Measurements from ENCODE around the gene MRO.
"Not testable (repeated sequence)": the region's sequence is repeated elsewhere in the genome, so short reads cannot be mapped to it uniquely, and the experiment has no call there.

MRO gene

GRCh38 chr18:50819728-50820378, at the start of gene MRO:
Gene MRO, minus strand, starts transcription at chr18:50820016. Its CDS starts 10,616 bp downstream, at chr18:50809400.
- peak; percentile 16 for DNase-seq (ENCODE audit: low spot score)

DNA sequence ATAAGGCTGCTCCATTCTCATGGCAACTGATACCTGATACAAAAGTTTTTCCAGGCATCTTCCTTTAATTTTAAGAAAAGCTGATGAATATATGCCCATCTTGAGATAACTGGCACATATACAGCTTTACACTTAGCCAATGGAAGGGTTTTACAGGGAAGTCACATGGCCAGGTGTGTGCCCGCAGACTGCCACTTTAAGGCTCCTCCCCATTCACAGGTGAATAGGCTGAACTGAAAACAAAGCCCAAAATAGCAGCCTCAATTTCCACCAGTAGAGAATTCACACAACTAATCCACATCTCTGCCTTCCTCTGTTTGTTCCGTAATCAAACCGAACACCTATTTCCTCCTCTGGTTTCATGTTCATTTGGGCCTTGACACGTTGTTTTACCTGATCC, 49.3 kb upstream of the MRO start:
- DNase-seq (ENCODE audit: low spot score), result no peak

- DNase-seq (ENCODE audit: low spot score), result no peak
Observed at GRCh38 chr18:50866765-50867164, 46.9 kb upstream of the MRO start.

- no peak for DNase-seq (ENCODE audit: low spot score)
Observed at GRCh38 chr18:50863840-50864375, 44.1 kb upstream of the MRO start.

- DNase-seq (ENCODE audit: low spot score), result no peak
Observed at GRCh38 chr18:50862401-50862800, 42.6 kb upstream of the MRO start.

DNA sequence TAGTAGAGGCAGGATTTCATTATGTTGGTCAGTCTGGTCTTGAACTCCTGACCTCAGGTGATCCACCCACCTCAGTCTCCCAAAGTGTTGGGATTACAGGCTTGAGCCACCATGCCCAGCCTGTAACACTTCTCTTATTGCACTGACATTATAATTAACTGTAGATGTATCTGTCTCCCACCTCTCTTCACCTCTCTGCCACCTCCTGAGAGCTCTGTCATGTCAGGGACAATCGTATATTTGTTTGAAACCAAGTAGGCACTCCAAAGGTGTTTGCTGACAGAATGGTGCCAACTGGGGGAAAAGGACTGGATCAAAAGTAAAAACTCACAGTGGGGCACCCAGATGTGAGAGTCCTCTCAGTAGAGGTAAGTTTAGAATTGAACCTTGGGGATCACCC, 41.8 kb upstream of the MRO start:
- no peak for DNase-seq (ENCODE audit: low spot score)

DNA sequence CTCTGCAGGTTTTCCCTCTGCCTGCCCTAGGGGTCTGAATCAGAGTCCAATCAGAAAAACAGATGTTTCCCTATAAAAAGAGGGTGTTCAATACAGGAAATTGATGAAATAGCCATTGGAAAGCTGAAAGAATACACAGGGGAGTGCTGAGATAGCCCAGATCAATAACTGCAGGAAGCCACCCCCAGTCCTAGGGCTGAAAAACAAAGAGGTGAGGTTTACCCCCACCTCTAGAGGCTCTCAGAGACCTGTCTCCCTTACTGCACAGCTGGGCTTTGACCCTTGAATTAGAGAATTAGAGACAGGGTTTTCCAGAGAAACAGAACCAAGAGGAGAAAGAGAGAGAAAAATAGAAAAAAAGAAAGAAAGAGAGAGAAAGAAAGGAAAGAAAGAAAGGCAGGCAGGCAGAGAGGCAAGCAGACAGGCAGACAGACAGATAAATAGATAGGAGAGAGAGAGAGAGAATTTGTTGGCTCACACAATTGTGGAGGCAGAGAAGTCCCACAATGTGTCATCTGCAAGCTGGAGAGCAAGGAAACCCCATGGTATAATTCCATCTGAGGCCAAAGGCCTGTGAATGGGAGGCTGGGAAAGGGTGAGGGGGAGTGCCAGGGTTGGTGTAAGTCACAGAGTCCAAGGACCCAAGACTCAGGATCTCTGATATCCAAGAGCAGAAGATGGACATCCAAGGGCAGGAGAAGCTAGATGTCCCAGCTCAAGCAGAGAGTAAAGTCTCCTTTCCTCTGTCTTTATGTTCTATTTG, 40.2 kb upstream of the MRO start:
- no peak for DNase-seq (ENCODE audit: low spot score)

- no peak for DNase-seq (ENCODE audit: low spot score)
Observed at GRCh38 chr18:50857694-50858093, 37.9 kb upstream of the MRO start.

DNA sequence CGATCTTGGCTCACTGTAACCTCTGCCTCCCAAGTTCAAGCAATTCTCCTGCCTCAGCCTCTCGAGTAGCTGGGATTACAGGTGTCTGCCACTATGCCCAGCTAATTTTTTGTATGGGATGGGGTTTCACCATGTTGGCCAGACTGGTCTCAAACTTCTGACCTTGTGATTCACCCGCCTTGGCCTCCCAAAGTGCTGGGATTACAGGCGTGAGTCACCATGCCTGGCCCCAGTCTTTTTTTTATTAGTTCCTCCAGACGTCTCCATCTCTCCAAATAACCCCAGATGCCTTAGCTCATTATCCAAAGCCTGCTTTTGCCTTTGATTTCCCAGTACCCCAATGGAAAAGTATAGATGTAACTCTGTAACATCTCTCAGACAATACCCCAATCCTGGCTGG, 37.4 kb upstream of the MRO start:
- not testable (repeated sequence) for DNase-seq (ENCODE audit: low spot score)

DNA sequence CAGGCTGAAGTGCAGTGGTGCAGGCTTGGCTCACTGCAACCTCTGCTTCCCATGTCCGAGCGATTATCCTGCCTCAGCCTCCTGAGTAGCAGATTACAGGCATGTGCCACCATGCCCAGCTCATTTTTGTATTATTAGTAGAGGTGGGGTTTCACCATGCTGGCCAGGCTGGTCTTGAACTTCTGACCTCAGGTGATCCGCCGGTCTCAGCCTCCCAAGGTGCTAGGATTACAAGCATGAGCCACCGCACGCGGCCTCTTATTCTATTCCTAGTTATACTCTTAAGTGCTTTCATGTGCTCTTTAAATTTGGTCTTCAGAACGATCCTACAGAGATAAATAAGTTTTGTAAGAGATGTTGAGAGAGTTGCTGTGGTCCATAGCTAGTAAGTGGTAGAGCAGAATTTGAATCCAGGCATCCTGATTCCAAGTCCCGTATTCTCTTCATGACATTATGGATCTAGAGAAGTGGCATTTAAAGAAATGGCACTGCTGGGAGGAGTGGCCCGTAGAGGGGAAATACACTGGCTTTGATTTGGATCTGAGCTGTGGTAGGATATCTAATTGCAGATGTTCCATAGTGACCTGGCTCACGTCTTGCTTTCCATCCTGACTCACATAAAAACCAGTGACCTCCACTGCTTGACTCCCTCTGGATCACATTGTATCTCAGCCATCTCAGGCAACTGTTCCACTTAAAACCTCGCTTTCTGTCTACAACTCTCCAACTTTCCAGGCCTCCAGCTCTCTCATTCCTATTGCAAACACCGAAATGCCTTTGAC, 36.4 kb upstream of the MRO start:
- no peak for DNase-seq (ENCODE audit: low spot score)

GRCh38 chr18:50853863-50854271, 34.1 kb upstream of the MRO start:
- DNase-seq (ENCODE audit: low spot score), result no peak

GRCh38 chr18:50850307-50851065, 30.7 kb upstream of the MRO start:
- no peak for DNase-seq (ENCODE audit: low spot score)

DNA sequence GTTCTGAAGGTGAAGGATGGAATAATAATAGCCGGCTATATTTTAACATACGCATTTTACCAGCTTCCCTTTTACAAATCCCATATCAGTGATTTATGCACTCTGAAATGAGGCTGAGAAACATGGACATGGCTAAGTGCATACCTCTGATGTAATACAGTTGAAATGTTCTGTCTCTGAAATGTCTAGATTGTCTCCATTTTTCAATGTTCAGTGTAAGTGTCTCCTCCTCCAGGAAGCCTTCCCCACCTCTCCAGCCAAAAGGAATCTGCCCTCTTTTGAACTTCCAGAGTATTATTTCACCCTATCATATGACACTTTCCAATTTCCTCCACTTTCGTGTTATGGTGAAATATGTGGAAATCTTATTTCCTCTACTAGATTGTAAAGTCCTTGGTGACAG, 29.6 kb upstream of the MRO start:
- DNase-seq (ENCODE audit: low spot score), result no peak

- no peak for DNase-seq (ENCODE audit: low spot score)
Observed at GRCh38 chr18:50848991-50849390, 29.2 kb upstream of the MRO start.

- no peak for DNase-seq (ENCODE audit: low spot score)
Observed at GRCh38 chr18:50848061-50848551, 28.3 kb upstream of the MRO start.

- DNase-seq (ENCODE audit: low spot score), result no peak
Observed at GRCh38 chr18:50847192-50847591, 27.4 kb upstream of the MRO start.

GRCh38 chr18:50844960-50845359, 25.1 kb upstream of the MRO start:
- no peak for DNase-seq (ENCODE audit: low spot score)

GRCh38 chr18:50844554-50844953, 24.7 kb upstream of the MRO start:
- no peak for DNase-seq (ENCODE audit: low spot score)

DNA sequence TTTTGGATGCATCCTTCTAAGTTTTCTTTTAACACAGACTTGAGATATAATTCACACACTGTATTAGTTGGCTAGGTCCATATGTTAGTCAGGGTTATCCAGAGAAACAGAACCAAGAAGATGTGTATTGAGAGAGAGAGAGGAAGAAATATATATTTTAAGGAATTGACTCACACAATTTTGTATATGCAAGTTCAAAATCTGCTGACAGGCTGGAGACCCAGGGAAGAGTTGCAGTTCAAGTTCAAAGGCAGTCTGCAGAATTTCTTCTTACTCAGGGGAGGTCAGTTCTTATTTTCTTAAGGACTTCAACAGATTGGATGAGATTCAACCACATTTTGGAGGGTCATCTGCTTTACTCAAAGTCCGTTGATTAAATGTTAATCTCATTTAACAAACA, 23.0 kb upstream of the MRO start:
- no peak for DNase-seq (ENCODE audit: low spot score)

DNA sequence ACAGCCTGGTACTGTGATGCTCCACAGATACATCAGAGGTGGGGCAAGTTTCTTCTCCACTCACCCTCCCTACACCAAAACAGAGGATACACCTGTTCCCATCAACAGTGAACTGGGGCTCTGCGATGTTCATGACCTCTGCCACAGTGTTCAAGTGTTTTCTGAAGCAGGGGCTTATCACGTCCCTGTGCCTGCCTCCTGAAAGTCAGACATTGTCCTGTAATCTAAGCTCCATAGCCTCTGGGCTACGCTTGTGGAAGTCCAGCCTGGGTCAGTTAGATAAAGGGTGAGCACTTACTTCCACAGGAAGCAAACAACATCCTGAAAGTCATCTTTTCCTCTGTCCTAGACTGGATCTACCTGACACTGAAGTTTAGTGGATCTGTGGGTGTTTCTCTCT, 20.2 kb upstream of the MRO start:
- no peak for DNase-seq (ENCODE audit: low spot score)

DNA sequence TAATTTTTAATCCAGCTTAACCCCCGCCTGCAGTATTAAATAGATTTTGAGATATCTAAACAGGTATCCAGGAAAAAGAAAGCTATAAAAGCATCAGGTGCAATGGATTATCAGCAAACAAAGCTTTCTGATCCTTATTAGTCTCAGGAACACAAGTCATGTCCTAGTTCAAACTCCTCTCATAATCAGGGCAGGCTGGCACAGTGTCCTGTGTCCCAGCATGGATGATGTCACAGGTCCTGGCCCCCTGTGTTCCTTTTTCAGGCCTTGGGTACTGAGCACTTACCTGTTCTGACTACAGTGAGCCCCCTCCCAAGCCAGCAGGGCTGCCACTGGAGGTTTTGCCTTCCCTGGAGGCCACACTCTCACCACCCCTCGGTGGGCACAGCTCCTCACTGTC, 19.5 kb upstream of the MRO start:
- no peak for DNase-seq (ENCODE audit: low spot score)

DNA sequence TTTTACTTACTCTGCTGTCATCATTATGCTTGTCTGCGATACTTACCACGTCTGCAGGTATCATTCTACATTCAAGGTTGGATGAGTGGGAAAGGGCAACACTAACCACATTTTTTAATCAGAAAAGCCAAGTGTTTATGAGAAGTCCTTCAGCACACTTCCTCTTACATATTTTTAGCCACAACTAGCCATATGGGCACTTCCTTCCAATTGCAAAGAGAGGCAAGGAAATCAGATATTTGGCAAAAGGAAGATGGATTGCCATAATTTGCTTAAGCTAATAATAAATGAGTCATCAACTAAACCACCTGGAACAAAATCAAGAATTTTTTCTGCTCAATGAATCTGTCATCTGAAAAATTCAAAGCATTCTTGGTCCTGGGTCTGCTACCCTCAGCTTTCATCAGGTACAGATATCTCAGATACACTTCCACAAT, 16.7 kb upstream of the MRO start:
- DNase-seq (ENCODE audit: low spot score), result no peak
